GM19238 (cell line): ENCODE results near the gene C4A.
"Not testable (repeated sequence)": the region's sequence is repeated elsewhere in the genome, so short reads cannot be mapped to it uniquely, and the experiment has no call there.

Experiments
- DNase-seq: peaks from one replicate; pipeline ENCODE4 v3.0.0; 2011; ENCODE audit warnings: low spot score; ENCODE audit not compliant: insufficient read length

C4A gene

DNA sequence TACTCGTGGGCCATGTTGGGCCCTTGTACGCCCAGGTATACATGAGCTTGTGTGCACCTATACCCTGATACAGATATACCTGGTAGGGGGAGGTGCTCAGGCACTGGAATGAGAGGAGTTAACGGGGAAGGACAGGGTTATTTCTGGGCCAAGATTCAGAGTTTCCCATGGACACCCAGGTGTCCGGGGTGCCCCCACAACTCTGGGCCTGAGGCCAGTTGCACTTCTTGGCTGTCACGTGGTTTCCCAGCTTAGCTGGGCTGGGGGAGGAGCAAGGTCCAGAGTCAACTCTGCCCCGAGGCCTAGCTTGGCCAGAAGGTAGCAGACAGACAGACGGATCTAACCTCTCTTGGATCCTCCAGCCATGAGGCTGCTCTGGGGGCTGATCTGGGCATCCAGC lies at the start of gene C4A:
Gene C4A, plus strand, starts transcription at position 314 of the 400 bp plus-strand sequence. Its CDS starts 51 bp downstream, at position 365.
- not testable (repeated sequence) for DNase-seq

DNA sequence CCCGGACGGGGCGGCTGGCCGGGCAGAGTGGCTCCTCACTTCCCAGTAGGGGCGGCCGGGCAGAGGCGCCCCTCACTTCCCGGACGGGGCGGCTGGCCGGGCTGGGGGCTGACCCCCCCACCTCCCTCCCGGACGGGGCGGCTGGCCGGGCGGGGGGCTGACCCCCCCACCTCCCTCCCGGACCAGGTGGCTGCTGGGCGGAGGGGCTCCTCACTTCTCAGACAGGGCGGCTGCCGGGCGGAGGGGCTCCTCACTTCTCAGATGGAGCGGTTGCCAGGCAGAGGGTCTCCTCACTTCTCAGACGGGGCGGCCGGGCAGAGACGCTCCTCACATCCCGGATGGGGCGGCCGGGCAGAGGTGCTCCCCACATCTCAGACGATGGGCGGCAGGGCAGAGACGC lies 49.7 kb upstream of the C4A start:
- DNase-seq = not testable (repeated sequence)

DNA sequence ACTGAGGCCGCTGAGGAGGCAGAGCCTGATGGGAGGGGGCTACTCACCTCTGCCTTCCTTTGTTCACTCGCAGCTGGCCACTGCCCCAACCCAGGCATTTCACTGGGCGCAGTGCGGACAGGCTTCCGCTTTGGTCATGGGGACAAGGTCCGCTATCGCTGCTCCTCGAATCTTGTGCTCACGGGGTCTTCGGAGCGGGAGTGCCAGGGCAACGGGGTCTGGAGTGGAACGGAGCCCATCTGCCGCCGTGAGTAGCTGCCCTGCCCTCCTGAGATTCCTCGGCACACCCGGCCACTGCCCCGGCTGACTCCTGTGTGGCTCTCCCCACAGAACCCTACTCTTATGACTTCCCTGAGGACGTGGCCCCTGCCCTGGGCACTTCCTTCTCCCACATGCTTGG lies 48.3 kb upstream of the C4A start:
- DNase-seq = no peak

DNA sequence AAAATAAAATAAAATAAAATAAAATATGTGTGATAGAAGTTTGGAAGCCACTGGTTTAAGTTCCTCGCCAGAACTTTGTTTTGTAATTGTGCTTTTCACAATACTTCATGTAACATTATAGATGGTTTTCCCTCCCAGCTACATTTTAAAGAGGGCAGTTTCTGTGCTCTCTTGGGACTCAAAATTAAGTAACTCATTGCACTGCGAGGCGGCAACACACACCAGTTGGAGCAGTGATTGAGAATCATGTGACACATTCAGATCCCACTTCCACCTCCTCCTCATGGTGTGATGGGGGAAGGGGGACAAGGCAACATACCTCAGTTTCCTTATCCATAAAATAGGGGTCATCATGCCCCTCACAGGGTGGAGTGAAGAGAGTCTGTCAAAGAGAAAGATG lies 46.8 kb upstream of the C4A start:
- DNase-seq = no peak

DNA sequence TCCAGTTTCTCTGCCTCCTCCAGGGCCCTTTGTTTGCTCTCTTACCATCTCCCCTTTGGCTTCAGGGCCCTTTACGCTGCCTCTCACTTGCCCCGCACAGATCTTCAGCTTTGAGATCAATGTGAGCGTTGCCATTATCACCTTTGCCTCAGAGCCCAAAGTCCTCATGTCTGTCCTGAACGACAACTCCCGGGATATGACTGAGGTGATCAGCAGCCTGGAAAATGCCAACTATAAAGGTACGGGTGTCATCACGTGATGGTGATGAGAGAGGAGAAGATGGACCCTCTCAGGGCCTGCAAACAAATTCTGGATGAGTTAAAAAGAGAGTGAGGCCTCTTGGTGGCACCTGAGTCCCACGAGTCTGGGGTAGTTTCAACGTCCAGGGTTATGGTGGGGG lies 46.0 kb upstream of the C4A start:
- no peak for DNase-seq

DNA sequence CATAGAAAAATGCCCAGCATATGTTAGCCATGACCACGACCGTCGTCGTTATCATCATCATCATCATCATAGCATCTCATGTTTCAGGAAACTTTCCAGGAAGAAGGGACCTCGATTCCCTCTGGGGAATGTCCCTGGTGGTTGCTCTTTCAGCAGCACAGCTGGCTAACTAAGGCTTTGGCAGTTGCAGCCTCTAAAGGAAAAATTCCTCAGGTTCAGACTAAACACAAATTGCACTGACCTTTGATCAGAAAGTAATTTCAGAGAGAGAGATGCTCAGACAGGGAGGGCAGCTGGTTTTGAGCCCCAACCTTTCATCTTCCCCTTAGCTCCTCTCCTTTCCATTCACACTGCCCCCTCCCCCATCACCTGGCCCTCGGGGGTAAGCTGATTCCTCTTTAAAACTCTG lies 41.6 kb upstream of the C4A start:
- no peak for DNase-seq

DNA sequence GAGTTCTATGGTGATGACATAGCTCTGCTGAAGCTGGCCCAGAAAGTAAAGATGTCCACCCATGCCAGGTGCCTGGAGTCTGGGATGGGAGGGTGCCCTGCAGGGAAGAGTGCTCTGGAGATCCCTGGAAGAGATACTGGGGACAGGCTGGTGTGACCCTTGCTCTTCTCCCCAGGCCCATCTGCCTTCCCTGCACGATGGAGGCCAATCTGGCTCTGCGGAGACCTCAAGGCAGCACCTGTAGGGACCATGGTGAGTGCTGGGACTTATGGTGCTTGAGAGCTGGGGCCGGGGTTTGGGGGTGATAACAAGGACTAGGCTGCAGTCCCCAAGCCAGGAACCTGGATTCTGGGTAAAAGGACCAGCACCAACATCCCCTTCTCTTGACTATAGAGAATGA lies 38.1 kb upstream of the C4A start:
- no peak for DNase-seq

DNA sequence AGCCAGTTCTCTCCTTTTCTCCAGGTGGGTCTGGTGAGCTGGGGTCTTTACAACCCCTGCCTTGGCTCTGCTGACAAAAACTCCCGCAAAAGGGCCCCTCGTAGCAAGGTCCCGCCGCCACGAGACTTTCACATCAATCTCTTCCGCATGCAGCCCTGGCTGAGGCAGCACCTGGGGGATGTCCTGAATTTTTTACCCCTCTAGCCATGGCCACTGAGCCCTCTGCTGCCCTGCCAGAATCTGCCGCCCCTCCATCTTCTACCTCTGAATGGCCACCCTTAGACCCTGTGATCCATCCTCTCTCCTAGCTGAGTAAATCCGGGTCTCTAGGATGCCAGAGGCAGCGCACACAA lies 36.7 kb upstream of the C4A start:
- DNase-seq = no peak

DNA sequence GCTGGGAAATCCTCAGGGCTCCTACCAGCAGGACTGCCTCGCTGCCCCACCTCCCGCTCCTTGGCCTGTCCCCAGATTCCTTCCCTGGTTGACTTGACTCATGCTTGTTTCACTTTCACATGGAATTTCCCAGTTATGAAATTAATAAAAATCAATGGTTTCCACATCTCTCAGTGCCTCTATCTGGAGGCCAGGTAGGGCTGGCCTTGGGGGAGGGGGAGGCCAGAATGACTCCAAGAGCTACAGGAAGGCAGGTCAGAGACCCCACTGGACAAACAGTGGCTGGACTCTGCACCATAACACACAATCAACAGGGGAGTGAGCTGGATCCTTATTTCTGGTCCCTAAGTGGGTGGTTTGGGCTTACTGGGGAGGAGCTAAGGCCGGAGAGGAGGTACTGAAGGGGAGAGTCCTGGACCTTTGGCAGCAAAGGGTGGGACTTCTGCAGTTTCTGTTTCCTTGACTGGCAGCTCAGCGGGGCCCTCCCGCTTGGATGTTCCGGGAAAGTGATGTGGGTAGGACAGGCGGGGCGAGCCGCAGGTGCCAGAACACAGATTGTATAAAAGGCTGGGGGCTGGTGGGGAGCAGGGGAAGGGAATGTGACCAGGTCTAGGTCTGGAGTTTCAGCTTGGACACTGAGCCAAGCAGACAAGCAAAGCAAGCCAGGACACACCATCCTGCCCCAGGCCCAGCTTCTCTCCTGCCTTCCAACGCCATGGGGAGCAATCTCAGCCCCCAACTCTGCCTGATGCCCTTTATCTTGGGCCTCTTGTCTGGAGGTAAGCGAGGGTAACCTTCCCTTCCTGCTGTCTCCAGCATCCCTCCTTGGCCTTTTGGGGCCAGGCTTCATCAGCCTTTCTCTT lies 36.1 kb upstream of the C4A start, which contains the start of gene CFB:
Gene CFB, plus strand, starts transcription at position 589 of the 863 bp plus-strand sequence. Its CDS starts 127 bp downstream, at position 716.
- DNase-seq = no peak

DNA sequence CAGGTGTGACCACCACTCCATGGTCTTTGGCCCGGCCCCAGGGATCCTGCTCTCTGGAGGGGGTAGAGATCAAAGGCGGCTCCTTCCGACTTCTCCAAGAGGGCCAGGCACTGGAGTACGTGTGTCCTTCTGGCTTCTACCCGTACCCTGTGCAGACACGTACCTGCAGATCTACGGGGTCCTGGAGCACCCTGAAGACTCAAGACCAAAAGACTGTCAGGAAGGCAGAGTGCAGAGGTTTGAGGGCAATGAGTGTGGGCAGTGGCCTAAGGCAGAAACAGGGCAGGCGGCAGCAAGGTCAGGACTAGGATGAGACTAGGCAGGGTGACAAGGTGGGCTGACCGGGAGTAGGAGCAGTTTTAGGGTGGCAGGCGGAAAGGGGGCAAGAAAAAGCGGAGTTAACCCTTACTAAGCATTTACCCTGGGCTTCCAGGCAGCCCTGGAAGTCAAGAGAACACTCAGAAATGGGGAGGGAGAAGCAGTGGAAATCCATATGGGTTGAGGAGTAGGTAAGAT lies 35.4 kb upstream of the C4A start:
- no peak for DNase-seq

DNA sequence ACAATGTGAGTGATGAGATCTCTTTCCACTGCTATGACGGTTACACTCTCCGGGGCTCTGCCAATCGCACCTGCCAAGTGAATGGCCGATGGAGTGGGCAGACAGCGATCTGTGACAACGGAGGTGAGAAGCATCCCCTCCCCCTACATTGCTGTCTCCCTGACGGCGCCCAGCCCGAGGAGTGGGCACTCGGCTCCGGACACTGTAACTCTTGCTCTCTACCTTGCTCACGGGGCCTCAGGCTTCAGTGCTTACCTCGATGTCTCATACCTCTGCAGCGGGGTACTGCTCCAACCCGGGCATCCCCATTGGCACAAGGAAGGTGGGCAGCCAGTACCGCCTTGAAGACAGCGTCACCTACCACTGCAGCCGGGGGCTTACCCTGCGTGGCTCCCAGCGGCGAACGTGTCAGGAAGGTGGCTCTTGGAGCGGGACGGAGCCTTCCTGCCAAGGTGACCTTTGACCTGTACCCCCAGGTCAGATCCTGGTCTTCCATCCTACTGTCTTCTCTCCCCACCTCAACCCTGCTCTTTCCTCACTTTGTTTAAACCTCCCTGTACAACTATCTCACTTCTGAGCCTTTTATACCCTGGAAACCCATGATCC lies 34.7 kb upstream of the C4A start:
- no peak for DNase-seq

DNA sequence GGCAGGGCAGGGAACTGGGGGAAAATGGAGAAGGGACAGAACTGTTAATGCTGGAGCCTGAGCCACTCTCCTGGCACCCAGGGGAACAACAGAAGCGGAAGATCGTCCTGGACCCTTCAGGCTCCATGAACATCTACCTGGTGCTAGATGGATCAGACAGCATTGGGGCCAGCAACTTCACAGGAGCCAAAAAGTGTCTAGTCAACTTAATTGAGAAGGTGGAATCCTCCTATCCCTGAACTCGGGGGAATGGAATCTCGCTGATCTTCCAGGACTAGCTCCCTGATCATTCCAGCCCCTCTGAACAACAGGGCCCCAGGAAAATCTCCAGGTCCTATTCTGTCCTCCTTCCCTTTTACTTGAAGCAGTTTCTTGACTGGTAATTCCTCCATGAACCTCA lies 34.0 kb upstream of the C4A start:
- no peak for DNase-seq

DNA sequence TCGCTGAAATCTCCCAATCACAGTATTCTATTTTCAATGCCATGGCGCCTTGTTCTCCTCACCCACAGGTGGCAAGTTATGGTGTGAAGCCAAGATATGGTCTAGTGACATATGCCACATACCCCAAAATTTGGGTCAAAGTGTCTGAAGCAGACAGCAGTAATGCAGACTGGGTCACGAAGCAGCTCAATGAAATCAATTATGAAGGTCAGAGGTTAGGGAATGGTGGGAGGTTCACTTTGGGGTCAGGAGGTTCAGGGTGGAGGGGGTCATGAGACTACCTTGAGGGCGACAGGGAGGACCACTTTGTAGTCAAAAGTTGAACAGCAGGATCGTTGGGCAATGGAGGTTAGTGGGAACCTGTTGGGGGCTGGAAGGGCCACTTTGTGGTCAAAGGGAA lies 33.6 kb upstream of the C4A start:
- no peak for DNase-seq

DNA sequence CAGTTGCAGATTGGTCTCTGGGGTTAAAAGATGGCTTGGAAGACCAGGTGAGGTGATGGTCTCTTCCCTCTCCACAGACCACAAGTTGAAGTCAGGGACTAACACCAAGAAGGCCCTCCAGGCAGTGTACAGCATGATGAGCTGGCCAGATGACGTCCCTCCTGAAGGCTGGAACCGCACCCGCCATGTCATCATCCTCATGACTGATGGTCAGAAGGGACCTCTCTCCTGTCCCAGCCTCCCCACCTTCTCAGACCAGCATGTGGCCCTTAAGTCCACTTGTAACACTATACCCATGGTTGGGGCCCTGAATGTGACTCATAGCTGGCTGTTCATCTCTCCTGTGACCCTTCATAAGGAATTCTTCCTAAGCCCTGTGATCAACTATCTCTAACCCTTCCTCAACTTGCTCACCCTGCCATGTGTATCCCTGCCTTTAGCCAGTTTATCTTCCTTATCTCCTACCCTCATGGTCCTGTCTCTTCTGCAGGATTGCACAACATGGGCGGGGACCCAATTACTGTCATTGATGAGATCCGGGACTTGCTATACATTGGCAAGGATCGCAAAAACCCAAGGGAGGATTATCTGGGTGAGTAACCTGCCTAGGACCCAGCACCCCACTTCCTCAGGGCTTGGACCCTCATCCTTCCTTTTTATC lies 33.0 kb upstream of the C4A start:
- DNase-seq = no peak

DNA sequence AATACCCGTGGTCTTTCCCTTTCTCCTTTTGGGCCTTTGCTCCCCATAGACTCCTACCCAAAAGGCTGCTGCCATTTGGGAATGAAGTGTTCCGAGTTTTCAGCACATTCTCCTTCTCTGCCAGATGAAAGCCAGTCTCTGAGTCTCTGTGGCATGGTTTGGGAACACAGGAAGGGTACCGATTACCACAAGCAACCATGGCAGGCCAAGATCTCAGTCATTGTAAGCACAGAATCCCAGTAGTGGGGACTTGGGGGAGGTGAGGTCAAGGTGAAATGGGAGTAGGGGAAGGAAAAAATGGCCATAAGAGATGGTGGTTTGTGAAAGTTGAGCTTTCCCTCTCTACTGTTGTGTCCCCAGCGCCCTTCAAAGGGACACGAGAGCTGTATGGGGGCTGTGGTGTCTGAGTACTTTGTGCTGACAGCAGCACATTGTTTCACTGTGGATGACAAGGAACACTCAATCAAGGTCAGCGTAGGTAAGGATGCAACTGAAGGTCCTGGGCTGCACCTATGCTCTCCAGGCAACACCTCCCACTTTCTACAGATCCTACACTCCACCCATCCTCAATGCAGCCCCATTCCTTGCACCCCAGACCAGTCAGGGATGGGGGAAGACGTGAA lies 31.8 kb upstream of the C4A start:
- DNase-seq = no peak

DNA sequence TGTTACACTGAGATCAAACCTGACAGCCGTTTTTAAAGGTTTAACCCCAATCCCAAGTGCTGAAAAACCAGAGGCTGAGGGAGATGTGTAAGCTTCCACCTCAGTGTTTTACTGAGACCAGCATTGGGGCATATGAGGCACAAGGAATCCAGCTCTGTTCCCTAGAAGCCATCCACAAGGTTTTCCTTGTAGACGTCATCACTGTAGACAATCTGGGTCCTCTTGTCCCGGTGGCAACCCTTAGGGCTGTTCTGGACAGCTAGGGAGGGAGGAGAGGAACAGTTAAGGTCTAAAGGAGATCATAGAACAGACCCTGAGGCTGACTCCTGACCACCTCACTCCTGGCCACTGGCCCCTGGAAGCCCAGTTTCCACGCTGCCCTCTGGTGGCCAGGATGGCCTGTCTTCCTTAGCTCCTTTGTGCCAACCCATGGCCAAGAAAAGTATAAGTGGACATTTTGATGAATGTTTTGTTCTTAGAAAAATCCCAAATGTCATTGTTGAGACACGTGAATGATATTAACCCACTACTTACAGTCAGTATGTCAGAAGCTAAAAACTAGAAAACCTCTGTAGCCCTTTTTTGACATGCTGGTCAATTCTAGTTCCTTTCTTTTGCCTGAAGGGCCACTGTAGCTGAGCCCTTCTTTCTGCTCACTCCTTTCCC lies 29.6 kb upstream of the C4A start:
- no peak for DNase-seq

DNA sequence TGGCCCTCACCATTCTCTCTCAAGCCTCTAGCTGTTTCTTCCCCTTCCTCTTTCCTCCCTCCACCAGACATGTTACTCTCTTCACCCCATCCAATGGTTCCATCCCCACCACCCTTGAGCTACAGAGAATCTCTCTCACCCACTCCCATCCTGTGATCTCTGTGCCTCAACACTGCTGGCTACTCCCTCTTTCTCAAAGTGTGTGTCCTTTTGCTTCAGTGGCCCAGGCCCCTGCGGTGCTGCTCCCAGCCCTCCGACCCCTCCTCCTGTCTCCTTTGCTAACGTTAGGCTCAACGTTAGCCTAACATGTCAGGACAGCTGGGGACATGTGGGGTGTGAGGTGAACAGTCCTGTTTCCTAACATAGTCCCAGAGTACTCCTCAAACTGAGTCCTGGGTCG lies 29.0 kb upstream of the C4A start:
- no peak for DNase-seq

DNA sequence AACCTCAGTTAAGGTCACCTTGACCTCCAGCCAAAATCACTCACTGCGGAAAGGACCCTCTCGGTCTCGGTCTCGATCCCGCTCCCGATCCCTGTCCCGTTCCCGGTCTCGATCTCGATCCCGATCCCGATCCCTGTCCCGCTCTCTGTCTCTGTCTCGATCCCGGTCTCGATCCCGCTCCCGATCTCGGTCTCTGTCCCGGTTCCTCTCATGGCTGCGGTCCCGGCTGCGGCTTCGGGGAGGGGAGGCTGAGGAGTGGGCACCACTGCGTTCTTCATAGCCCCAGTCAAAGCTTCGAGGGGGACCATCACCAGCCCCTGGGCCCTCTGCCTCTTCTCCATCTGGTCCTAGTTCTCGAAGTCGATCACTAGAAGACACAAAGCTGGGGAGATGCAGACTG lies 27.3 kb upstream of the C4A start:
- DNase-seq = no peak

DNA sequence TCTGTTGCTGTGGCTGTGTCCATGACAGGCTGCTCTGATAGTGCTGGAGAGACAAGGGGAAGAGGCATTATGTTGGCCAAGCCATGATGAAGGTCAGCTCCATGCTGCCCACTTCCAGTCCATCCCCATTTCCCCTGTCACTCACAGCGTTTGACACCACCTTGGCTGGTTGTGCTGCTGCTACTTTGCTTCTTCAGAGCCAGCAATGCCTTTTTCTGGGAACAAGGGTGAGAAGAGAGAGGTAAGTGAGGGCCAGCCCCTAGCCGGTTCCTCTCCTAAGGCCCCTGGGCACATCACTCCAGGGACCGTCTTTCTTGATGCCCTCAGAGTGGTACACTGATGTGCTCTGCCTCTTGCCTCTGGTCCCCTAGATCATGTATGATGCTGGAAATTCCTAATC lies 25.1 kb upstream of the C4A start:
- no peak for DNase-seq

DNA sequence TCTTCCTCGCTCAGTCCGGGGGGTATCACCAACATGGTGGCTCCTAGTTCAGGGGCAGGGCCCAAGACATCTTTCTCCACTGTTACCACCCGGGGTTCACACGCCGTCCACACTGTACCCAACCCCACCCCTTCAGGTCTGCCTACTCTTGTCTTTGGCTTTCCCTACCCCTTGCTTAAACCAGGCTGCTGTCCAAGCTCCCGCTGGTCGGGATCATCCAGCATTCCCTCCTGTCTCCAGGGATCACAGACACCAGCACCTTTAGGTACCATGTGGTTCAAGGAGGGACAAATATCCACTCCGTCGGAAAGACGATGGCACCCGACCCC lies 23.5 kb upstream of the C4A start:
- DNase-seq = no peak
